ENCODE data around the gene MCF2.

- TF ChIP-seq POLR2AphosphoS5 (IDR thresholded peaks at IDR 0.05) (no peak), CTCF (IDR thresholded peaks at IDR 0.05 in 8 of 11, conservative IDR thresholded peaks at IDR 0.05 in 3 of 11) (no peak)
These were observed 68.7 kb downstream of the MCF2 start for GRCh38 chrX:139639253-139639652.
